ENCODE data around the gene DHX34.

Gene DHX34

GRCh38 chr19:47373246-47374240, 24.4 kb downstream of the DHX34 start:
- Histone ChIP-seq H3K4me1 (ENCODE audit: control insufficient read depth, insufficient read depth, low read length) (no peaks in the 10 kb centered on the region), H3K27ac (ENCODE audit: low read depth, low read length) (no peak overlapping the region), H3K4me3 (ENCODE audit: low read depth, low read length) (no peak overlapping the region), H3K36me3 (ENCODE audit: control insufficient read depth, insufficient read depth, low read length) (peaks cover 98% of the 10 kb centered on the region), H3K9ac (ENCODE audit: low read depth, low read length) (no peak overlapping the region), H3K9me3 (ENCODE audit: control insufficient read depth, insufficient read depth, low read length) (no peaks in the 10 kb centered on the region), H3K27me3 (ENCODE audit: control insufficient read depth, insufficient read depth, low read length) (no peaks in the 10 kb centered on the region)

GRCh38 chr19:47374876-47375693, 26.0 kb downstream of the DHX34 start:
- Histone ChIP-seq H3K4me3 (ENCODE audit: low read depth, low read length) (no peak overlapping the region), H3K9ac (ENCODE audit: low read depth, low read length) (no peak overlapping the region), H3K4me1 (ENCODE audit: control insufficient read depth, insufficient read depth, low read length) (no peaks in the 10 kb centered on the region), H3K27ac (ENCODE audit: low read depth, low read length) (no peak overlapping the region), H3K36me3 (ENCODE audit: control insufficient read depth, insufficient read depth, low read length) (peaks cover 93% of the 10 kb centered on the region), H3K9me3 (ENCODE audit: control insufficient read depth, insufficient read depth, low read length) (no peaks in the 10 kb centered on the region), H3K27me3 (ENCODE audit: control insufficient read depth, insufficient read depth, low read length) (no peaks in the 10 kb centered on the region)

GRCh38 chr19:47375694-47376588, 26.8 kb downstream of the DHX34 start:
- peaks cover 93% of the 10 kb centered on the region for H3K36me3 ChIP-seq (ENCODE audit: control insufficient read depth, insufficient read depth, low read length)
- no peaks in the 10 kb centered on the region for H3K9me3 ChIP-seq (ENCODE audit: control insufficient read depth, insufficient read depth, low read length)
- no peak overlapping the region for H3K27ac ChIP-seq (ENCODE audit: low read depth, low read length)

GRCh38 chr19:47376589-47377144, 27.6 kb downstream of the DHX34 start:
- no peak overlapping the region for H3K9ac ChIP-seq (ENCODE audit: low read depth, low read length)
- H3K9me3 ChIP-seq (ENCODE audit: control insufficient read depth, insufficient read depth, low read length) = no peaks in the 10 kb centered on the region
- no peak overlapping the region for H3K27ac ChIP-seq (ENCODE audit: low read depth, low read length)
- H3K4me3 ChIP-seq (ENCODE audit: low read depth, low read length) = no peak overlapping the region
- peaks cover 94% of the 10 kb centered on the region for H3K36me3 ChIP-seq (ENCODE audit: control insufficient read depth, insufficient read depth, low read length)
- H3K27me3 ChIP-seq (ENCODE audit: control insufficient read depth, insufficient read depth, low read length) = no peaks in the 10 kb centered on the region
- no peaks in the 10 kb centered on the region for H3K4me1 ChIP-seq (ENCODE audit: control insufficient read depth, insufficient read depth, low read length)

More at GRCh38 chr19:47375694-47376588, 26.8 kb downstream of the DHX34 start:
- Histone ChIP-seq H3K27me3 (ENCODE audit: control insufficient read depth, insufficient read depth, low read length) (no peaks in the 10 kb centered on the region), H3K4me1 (ENCODE audit: control insufficient read depth, insufficient read depth, low read length) (no peaks in the 10 kb centered on the region), H3K9ac (ENCODE audit: low read depth, low read length) (no peak overlapping the region), H3K4me3 (ENCODE audit: low read depth, low read length) (no peak overlapping the region)

- no peaks in the 10 kb centered on the region for H3K9me3 ChIP-seq (ENCODE audit: control insufficient read depth, insufficient read depth, low read length)
- no peak overlapping the region for H3K9ac ChIP-seq (ENCODE audit: low read depth, low read length)
- peaks cover 94% of the 10 kb centered on the region for H3K36me3 ChIP-seq (ENCODE audit: control insufficient read depth, insufficient read depth, low read length)
Observed at GRCh38 chr19:47377208-47377701, 28.1 kb downstream of the DHX34 start.

GRCh38 chr19:47377801-47378200, 28.7 kb downstream of the DHX34 start:
- Histone ChIP-seq H3K9ac (ENCODE audit: low read depth, low read length) (no peak overlapping the region), H3K4me1 (ENCODE audit: control insufficient read depth, insufficient read depth, low read length) (no peaks in the 10 kb centered on the region), H3K27ac (ENCODE audit: low read depth, low read length) (no peak overlapping the region), H3K4me3 (ENCODE audit: low read depth, low read length) (no peak overlapping the region), H3K27me3 (ENCODE audit: control insufficient read depth, insufficient read depth, low read length) (no peaks in the 10 kb centered on the region), H3K36me3 (ENCODE audit: control insufficient read depth, insufficient read depth, low read length) (peaks cover 91% of the 10 kb centered on the region), H3K9me3 (ENCODE audit: control insufficient read depth, insufficient read depth, low read length) (no peaks in the 10 kb centered on the region)

More at GRCh38 chr19:47377208-47377701, 28.1 kb downstream of the DHX34 start:
- Histone ChIP-seq H3K27me3 (ENCODE audit: control insufficient read depth, insufficient read depth, low read length) (no peaks in the 10 kb centered on the region), H3K4me1 (ENCODE audit: control insufficient read depth, insufficient read depth, low read length) (no peaks in the 10 kb centered on the region), H3K4me3 (ENCODE audit: low read depth, low read length) (no peak overlapping the region), H3K27ac (ENCODE audit: low read depth, low read length) (no peak overlapping the region)

GRCh38 chr19:47378246-47378645, 29.1 kb downstream of the DHX34 start:
- Histone ChIP-seq H3K9me3 (ENCODE audit: control insufficient read depth, insufficient read depth, low read length) (no peaks in the 10 kb centered on the region), H3K36me3 (ENCODE audit: control insufficient read depth, insufficient read depth, low read length) (peaks cover 86% of the 10 kb centered on the region), H3K4me3 (ENCODE audit: low read depth, low read length) (no peak overlapping the region), H3K9ac (ENCODE audit: low read depth, low read length) (no peak overlapping the region), H3K27ac (ENCODE audit: low read depth, low read length) (no peak overlapping the region), H3K27me3 (ENCODE audit: control insufficient read depth, insufficient read depth, low read length) (no peaks in the 10 kb centered on the region), H3K4me1 (ENCODE audit: control insufficient read depth, insufficient read depth, low read length) (no peaks in the 10 kb centered on the region)

- Histone ChIP-seq H3K9ac (ENCODE audit: low read depth, low read length) (no peak overlapping the region), H3K4me3 (ENCODE audit: low read depth, low read length) (no peak overlapping the region), H3K27me3 (ENCODE audit: control insufficient read depth, insufficient read depth, low read length) (no peaks in the 10 kb centered on the region), H3K36me3 (ENCODE audit: control insufficient read depth, insufficient read depth, low read length) (peaks cover 74% of the 10 kb centered on the region), H3K9me3 (ENCODE audit: control insufficient read depth, insufficient read depth, low read length) (no peaks in the 10 kb centered on the region), H3K27ac (ENCODE audit: low read depth, low read length) (no peak overlapping the region), H3K4me1 (ENCODE audit: control insufficient read depth, insufficient read depth, low read length) (no peaks in the 10 kb centered on the region)
Observed at GRCh38 chr19:47379381-47379938, 30.3 kb downstream of the DHX34 start.

GRCh38 chr19:47380559-47380958, 31.4 kb downstream of the DHX34 start:
- no peaks in the 10 kb centered on the region for H3K27me3 ChIP-seq (ENCODE audit: control insufficient read depth, insufficient read depth, low read length)
- no peak overlapping the region for H3K9ac ChIP-seq (ENCODE audit: low read depth, low read length)
- H3K27ac ChIP-seq (ENCODE audit: low read depth, low read length) = no peak overlapping the region
- H3K36me3 ChIP-seq (ENCODE audit: control insufficient read depth, insufficient read depth, low read length) = peaks cover 63% of the 10 kb centered on the region
- no peaks in the 10 kb centered on the region for H3K9me3 ChIP-seq (ENCODE audit: control insufficient read depth, insufficient read depth, low read length)
- no peak overlapping the region for H3K4me3 ChIP-seq (ENCODE audit: low read depth, low read length)
- H3K4me1 ChIP-seq (ENCODE audit: control insufficient read depth, insufficient read depth, low read length) = no peaks in the 10 kb centered on the region

GRCh38 chr19:47381121-47381520, 32.0 kb downstream of the DHX34 start:
- no peaks in the 10 kb centered on the region for H3K27me3 ChIP-seq (ENCODE audit: control insufficient read depth, insufficient read depth, low read length)
- no peak overlapping the region for H3K9ac ChIP-seq (ENCODE audit: low read depth, low read length)
- H3K36me3 ChIP-seq (ENCODE audit: control insufficient read depth, insufficient read depth, low read length) = peaks cover 58% of the 10 kb centered on the region
- no peak overlapping the region for H3K4me3 ChIP-seq (ENCODE audit: low read depth, low read length)
- no peaks in the 10 kb centered on the region for H3K9me3 ChIP-seq (ENCODE audit: control insufficient read depth, insufficient read depth, low read length)
- H3K27ac ChIP-seq (ENCODE audit: low read depth, low read length) = no peak overlapping the region
- H3K4me1 ChIP-seq (ENCODE audit: control insufficient read depth, insufficient read depth, low read length) = no peaks in the 10 kb centered on the region
